ENCODE measurements around the gene SDC3.

The SDC3 gene

DNA sequence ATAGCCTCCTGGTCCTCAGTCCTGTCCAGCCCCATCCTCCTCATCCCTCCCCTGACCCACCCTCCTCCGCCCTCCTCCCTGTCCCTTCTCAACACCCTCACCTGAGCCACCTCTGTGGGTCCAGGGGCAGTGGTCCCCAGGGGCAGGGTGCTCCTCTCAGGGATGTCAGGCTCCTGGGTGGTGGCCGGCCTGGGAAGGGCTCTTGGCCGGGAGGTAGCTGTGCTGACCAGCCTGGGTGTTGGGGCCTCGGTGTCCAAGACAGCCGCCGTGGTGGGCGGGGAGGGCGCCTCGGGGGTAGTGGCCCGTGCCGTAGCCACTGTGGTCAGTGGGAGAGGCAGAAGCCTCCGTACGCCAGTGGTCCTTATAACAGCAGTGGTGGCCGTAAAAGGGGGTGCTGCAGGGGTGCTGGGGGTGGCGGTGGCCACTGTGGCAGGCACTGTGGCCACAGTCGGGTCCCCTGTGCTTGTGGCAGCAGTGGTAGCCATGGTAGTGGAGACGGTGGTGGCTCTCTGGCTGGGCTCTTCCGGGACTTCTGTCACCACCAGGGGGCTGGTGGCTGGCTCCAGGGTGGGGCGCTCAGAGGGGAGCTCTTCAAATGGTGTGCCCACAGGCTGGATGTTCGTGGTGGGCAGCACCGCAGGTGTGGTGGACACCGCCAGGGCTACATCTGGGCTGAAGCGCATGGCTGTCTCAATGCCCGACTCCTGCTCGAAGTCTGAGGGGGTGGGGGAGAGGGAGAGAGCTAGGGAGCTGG is 31.9 kb downstream of the SDC3 start:
- TF ChIP-seq, protein P1, sequence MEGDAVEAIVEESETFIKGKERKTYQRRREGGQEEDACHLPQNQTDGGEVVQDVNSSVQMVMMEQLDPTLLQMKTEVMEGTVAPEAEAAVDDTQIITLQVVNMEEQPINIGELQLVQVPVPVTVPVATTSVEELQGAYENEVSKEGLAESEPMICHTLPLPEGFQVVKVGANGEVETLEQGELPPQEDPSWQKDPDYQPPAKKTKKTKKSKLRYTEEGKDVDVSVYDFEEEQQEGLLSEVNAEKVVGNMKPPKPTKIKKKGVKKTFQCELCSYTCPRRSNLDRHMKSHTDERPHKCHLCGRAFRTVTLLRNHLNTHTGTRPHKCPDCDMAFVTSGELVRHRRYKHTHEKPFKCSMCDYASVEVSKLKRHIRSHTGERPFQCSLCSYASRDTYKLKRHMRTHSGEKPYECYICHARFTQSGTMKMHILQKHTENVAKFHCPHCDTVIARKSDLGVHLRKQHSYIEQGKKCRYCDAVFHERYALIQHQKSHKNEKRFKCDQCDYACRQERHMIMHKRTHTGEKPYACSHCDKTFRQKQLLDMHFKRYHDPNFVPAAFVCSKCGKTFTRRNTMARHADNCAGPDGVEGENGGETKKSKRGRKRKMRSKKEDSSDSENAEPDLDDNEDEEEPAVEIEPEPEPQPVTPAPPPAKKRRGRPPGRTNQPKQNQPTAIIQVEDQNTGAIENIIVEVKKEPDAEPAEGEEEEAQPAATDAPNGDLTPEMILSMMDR (IDR thresholded peaks at IDR 0.05; ENCODE audit: borderline replicate concordance, control extremely low read depth, extremely low read depth, insufficient read depth, missing control alignments): no peak
- DNase-seq (ENCODE audit: low spot score): no peak
- in situ Hi-C loops (cut with MboI; ENCODE audit: low sequenced_read_pairs, unreplicated experiment): no loop called here

DNA sequence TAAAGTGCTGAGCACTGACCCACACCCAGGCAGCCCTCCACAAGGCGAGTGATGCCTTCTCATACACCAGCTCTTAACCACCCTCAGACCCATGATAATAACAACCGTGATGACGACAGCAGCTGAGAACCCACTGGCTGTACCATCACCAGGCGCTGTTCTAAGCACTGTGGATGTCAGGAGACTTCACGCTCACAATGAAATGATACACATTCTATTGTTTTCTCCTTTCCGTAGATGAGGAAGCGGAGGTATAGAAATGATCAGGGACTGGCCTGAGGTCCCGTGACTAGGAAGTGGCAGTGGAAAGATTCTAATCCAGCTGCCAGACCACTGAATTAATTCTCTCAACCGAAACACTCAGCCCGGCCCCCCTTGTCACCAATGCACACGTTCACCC is 32.6 kb downstream of the SDC3 start:
- TF ChIP-seq, protein P1 (IDR thresholded peaks at IDR 0.05; ENCODE audit: borderline replicate concordance, control extremely low read depth, extremely low read depth, insufficient read depth, missing control alignments): no peak
- no peak for DNase-seq (ENCODE audit: low spot score)
- in situ Hi-C loops (cut with MboI; ENCODE audit: low sequenced_read_pairs, unreplicated experiment): no loop called here

DNA sequence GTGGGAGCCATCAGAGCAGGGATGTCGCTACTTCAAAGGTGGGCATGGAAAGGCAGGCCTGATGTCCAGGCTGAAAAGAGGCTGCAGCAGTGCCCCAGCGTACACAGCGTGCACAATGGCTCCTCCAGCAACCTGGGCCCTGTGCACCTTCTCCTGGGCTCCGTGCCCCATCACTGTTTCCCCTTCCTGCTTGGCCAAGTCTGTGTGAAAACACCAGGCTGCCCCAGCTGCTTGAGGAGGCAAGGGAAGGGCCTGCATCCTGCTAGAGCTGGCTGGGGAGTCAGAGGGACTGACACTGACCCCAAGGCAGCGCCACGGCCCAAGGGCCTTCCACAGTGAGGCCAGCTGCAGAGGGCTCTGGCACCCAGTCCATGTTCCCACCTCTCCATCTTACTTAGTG is 33.4 kb downstream of the SDC3 start:
- in situ Hi-C loops (cut with MboI; ENCODE audit: low sequenced_read_pairs, unreplicated experiment): no loop called here
- TF ChIP-seq, protein P1 (IDR thresholded peaks at IDR 0.05; ENCODE audit: borderline replicate concordance, control extremely low read depth, extremely low read depth, insufficient read depth, missing control alignments): no peak
- DNase-seq (ENCODE audit: low spot score): no peak

DNA sequence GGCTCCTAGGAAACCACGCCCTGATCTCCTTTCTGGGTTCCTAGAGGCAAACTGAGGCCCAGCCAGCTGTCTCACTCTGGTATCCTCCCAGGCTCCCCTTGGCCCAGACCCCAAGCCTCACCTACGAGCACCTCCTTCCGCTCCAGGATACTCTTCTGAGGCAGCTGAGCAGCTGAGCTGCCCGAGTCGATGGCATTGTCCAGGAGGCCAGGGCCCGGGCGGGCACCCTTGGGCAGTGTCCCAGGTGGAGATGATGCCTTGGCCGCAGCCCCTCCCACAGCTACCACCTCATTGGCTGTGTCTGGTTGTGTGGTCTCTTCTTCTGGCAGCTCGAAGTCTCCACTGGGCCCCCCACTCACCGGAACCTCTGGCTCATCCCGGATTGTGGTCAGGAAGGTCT is 34.4 kb downstream of the SDC3 start:
- no peak for DNase-seq (ENCODE audit: low spot score)

DNA sequence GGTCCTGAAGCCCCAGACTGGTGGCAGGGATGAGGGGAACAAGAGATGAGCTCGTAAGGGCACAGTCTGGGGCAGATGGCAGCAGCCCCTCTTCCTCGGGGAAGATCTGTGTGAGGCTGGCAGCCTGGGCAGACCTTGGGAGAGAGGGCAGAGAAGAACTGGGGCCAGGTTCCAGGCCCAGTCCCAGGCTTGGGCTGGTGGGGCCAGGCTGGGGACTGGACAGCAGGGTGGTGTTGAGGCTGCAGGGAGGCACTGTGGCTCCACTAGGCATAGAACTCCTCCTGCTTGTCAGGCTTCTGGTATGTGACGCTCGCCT is 35.7 kb downstream of the SDC3 start:
- in situ Hi-C loops (cut with MboI; ENCODE audit: low sequenced_read_pairs, unreplicated experiment): no loop called here
- TF ChIP-seq, protein P1 (IDR thresholded peaks at IDR 0.05; ENCODE audit: borderline replicate concordance, control extremely low read depth, extremely low read depth, insufficient read depth, missing control alignments): no peak
- no peak for DNase-seq (ENCODE audit: low spot score)

More for the DNA sequence above, 34.4 kb downstream of the SDC3 start:
- in situ Hi-C loops (cut with MboI; ENCODE audit: low sequenced_read_pairs, unreplicated experiment): no loop called here
- TF ChIP-seq, protein P1 (IDR thresholded peaks at IDR 0.05; ENCODE audit: borderline replicate concordance, control extremely low read depth, extremely low read depth, insufficient read depth, missing control alignments): no peak

DNA sequence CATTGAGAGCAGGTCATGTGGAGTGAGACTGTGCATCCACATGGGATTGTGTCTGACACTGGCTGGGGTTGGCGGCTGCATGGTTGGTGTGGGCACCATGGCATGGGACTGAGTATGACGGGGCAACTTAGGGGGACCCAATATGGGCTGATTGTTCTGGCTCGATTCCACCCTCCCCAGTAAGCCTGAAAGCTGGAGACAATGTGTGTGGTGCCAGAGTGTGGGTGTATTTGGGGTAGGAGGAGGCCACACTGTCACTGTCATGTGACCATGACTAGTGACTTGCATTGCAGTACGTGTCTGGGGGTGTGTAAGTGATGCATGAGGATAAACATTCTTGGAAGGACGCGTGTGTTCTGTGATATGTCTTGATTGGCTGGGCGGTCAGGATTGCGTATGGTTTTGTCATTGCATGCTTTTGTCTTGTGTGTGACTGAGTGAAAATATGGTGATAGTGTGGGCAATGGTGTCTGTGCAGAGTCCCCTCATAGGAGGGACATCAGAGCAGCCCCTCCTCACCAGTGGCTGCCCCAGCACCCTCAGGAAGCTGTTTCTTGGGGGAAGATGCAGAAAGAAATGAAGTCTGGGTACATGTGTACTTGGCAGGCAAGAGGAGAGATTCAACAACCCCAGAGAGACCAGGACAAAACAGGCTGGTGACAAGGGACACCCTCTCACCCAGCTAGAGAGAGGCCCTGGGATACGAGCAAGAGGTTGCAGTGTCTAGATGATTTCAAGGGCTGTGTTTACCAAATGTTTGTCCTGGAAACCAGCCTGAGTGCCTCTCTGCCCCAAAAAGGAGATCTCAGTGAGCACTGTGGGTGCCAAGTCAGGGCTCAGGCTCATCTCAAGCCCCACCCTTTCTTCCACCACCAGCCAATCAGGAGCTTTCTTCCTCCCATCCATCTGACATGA is 36.3 kb downstream of the SDC3 start:
- no peak for DNase-seq (ENCODE audit: low spot score)
- TF ChIP-seq, protein P1 (IDR thresholded peaks at IDR 0.05; ENCODE audit: borderline replicate concordance, control extremely low read depth, extremely low read depth, insufficient read depth, missing control alignments): no peak
- in situ Hi-C loops (cut with MboI; ENCODE audit: low sequenced_read_pairs, unreplicated experiment): no loop called here
